CD8-positive, alpha-beta memory T cell (primary cell): Measurements from ENCODE around the gene KIF14. TPM values are rescaled to one million over a fixed set of nuclear protein-coding genes. Genes with fewer than 3 reads are reported as not detected.

ENCODE experiments used
- CTCF ChIA-PET: fragments of 350-600 bp; sonication (Branson Sonifier 250); formaldehyde crosslinking; loops from one replicate; lab custom pipeline; 2021; ENCODE audit warnings: antibody characterized with exemption; lab: Charles Lee
- POLR2A ChIA-PET: fragments of 350-600 bp; sonication (Branson Sonifier 250); formaldehyde crosslinking; loops from one replicate; lab custom pipeline; 2021; ENCODE audit warnings: antibody characterized with exemption; lab: Charles Lee
- DNase-seq, 5 donors: peaks; one replicate each; pipeline versions ENCODE4 v3.0.0 to v3.0.0-alpha.2; 2020 to 2022; ENCODE audit warnings: mixed read lengths in 1 of 5
- H3K27ac ChIP-seq: one replicate; pipeline ENCODE4 v1.7.0; 2013; ENCODE audit warnings: low read depth, mild to moderate bottlenecking, low read length, moderate library complexity
- H3K27me3 ChIP-seq: 2 replicates; pipeline ENCODE4 v1.7.0; 2013; ENCODE audit warnings: low read length, mild to moderate bottlenecking; ENCODE audit not compliant: insufficient read depth, poor library complexity, severe bottlenecking
- H3K36me3 ChIP-seq: 2 replicates; pipeline ENCODE4 v1.7.0; 2013; ENCODE audit warnings: mild to moderate bottlenecking, low read length, moderate library complexity; ENCODE audit not compliant: insufficient read depth
- H3K4me1 ChIP-seq: 2 replicates; pipeline ENCODE4 v1.7.0; 2013; ENCODE audit warnings: mild to moderate bottlenecking, low read length, moderate library complexity; ENCODE audit not compliant: insufficient read depth
- H3K4me3 ChIP-seq: 2 replicates; pipeline ENCODE4 v1.7.0; 2013; ENCODE audit warnings: mild to moderate bottlenecking, low read length
- H3K9me3 ChIP-seq: 2 replicates; pipeline ENCODE4 v1.7.0; 2013; ENCODE audit warnings: mild to moderate bottlenecking, low read length
- H3K27ac Mint-ChIP-seq, 8 donors: one replicate each; pipeline ENCODE4 v1.8.0; 2020 to 2021; ENCODE audit warnings: mixed read lengths in 8 of 8, mild to moderate bottlenecking in 6 of 8, inconsistent platforms in 3 of 8, moderate library complexity in 3 of 8
- H3K27me3 Mint-ChIP-seq, 2 donors: one replicate each; pipeline ENCODE4 v1.8.0; 2020 to 2021; ENCODE audit warnings: mixed read lengths in 2 of 2, mild to moderate bottlenecking in 1 of 2, moderate library complexity in 1 of 2
- H3K36me3 Mint-ChIP-seq, 3 donors: one replicate each; pipeline ENCODE4 v1.8.0; 2020 to 2021; ENCODE audit warnings: mixed read lengths in 3 of 3, inconsistent platforms in 1 of 3, mild to moderate bottlenecking in 1 of 3
- H3K4me1 Mint-ChIP-seq, 3 donors: one replicate each; pipeline ENCODE4 v1.8.0; 2020 to 2021; ENCODE audit warnings: mixed read lengths in 3 of 3, inconsistent platforms in 1 of 3, mild to moderate bottlenecking in 1 of 3
- H3K4me3 Mint-ChIP-seq, 7 donors: one replicate each; pipeline ENCODE4 v1.8.0; 2020 to 2021; ENCODE audit warnings: mixed read lengths in 7 of 7, mild to moderate bottlenecking in 6 of 7, moderate library complexity in 4 of 7, inconsistent platforms in 2 of 7
- H3K9me3 Mint-ChIP-seq, 5 donors: one replicate each; pipeline ENCODE4 v1.8.0; 2020 to 2022; ENCODE audit warnings: mixed read lengths in 5 of 5, mild to moderate bottlenecking in 3 of 5, moderate library complexity in 2 of 5, inconsistent platforms in 1 of 5
- polyA plus RNA-seq: library from polyadenylated mRNA; unstranded; fragments of 300-500 nt; fragmentation: Illumina TruSeq; gene quantifications from one replicate; pipeline ENCODE4 v1.2.3, GENCODE V29; 2021
- total RNA-seq, 2 experiments: library from RNA; stranded (reverse); gene quantifications; one replicate each; pipeline ENCODE4 v1.2.3, GENCODE V29; 2021

Gene KIF14
- total and polyA plus RNA-seq, 3 experiments from 2014 or later = 9.3 TPM; not detected in 1

DNA sequence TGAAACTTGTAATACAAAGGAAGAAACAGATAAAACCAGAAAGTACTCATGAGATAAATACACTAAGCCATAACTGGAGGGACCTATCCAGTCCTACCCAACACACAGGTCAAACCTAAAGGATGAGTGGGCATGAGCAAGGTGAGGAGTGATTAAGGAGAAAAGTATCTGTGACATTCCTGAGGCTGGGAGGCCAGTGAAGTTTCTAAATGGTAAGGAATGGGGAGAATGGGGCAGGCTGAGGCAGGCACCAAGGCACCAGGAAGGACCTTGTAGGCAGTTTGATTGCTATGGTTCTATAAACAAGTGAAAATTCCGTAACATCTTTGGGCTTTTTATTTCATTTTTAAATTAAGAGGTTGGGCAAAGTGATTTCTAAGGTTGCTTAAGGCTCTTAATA, 38.7 kb upstream of the KIF14 start:
- ChIA-PET POLR2A (no interaction called here), CTCF (no interaction called here)
- no peak for DNase-seq
- no peaks in the 10 kb centered on the region for H3K9me3 Mint-ChIP-seq
- Histone ChIP-seq H3K27me3 (no peaks in the 10 kb centered on the region), H3K36me3 (peaks cover 17% of the 10 kb centered on the region), H3K4me3 (no peak overlapping the region), H3K4me1 (peaks cover 9% of the 10 kb centered on the region), H3K27ac (no peak overlapping the region), H3K9me3 (no peaks in the 10 kb centered on the region)
- peak overlapping the region in 3 of 8 donors; percentile 39 to 56 (median 43) for H3K27ac Mint-ChIP-seq
- H3K36me3 Mint-ChIP-seq = peaks cover 4 to 91% (median 36%) of the 10 kb centered on the region in 3 donors
- H3K4me3 Mint-ChIP-seq = no peak overlapping the region
- H3K4me1 Mint-ChIP-seq = peaks cover 34 to 56% (median 55%) of the 10 kb centered on the region in 3 donors
- H3K27me3 Mint-ChIP-seq = no peaks in the 10 kb centered on the region

DNA sequence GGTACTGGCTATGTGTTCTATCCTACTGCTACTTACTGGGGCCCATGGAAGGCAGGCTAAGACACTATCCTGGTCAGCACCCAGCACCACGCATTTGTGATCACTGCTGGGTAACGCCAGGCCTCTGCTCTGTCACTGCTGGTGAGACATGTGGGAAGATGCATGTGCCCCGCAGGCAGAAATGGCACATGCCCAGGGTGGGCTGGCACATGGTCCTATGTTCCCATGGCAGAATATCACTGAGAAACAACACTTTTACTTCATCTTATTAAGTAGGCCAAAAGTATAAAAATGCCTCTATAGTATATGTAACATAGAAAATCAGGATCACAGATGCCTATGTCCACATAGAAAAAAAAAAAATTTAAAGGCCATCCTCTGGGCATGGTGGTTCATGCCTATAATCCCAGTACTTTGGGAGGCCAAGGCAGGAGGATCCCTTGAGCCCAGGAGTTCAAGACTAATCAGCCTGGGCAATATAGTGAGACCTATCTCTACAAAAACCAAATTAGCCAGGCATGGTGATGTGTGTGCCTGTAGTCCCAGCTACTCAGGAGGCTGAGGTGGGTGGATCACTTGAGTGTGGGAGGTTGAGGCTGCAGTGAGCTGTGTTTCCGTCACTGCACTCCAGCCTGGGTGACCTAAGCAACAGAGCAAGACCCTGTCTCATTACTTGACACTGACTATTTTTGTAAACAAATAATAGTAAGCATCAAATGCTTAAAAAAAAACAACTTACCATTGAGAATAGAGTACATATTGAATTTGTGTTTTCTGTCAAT, 37.7 kb upstream of the KIF14 start:
- H3K27me3 ChIP-seq = no peaks in the 10 kb centered on the region
- no peak overlapping the region for H3K4me3 ChIP-seq
- Mint-ChIP-seq H3K36me3 (peaks cover 5 to 91% (median 39%) of the 10 kb centered on the region in 3 donors), H3K27ac (peak overlapping the region in 4 of 8 donors; percentile 4 to 52 (median 38)), H3K4me1 (peaks cover 33 to 53% (median 52%) of the 10 kb centered on the region in 3 donors), H3K9me3 (no peaks in the 10 kb centered on the region), H3K27me3 (no peaks in the 10 kb centered on the region), H3K4me3 (no peak overlapping the region)
- POLR2A ChIA-PET = no interaction called here
- H3K27ac ChIP-seq = no peak overlapping the region
- no peak for DNase-seq
- H3K4me1 ChIP-seq = peaks cover 3% of the 10 kb centered on the region
- CTCF ChIA-PET = no interaction called here
- H3K9me3 ChIP-seq = no peaks in the 10 kb centered on the region
- peaks cover 17% of the 10 kb centered on the region for H3K36me3 ChIP-seq

DNA sequence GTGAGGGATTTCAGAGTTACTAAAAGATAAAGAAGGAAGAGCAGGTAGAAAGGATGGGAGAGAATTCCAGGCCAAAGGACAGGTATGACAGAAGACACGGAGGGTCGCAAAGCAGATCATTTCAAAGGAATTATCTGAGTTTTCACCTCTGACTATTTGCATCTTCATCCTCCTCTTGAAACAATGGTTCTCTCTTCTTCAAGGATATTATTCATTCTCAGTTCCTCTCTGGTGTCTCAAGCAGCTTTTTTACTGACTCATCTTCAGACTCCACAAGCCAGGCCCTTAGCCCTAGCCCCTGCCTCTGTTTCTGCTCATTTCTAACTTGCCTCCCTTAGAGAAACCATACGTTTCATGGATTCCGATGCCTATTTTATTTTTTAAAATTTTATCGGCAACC, 34.1 kb upstream of the KIF14 start:
- no peaks in the 10 kb centered on the region for H3K4me1 ChIP-seq
- no peak overlapping the region for H3K4me3 Mint-ChIP-seq
- H3K27me3 ChIP-seq = no peaks in the 10 kb centered on the region
- no peaks in the 10 kb centered on the region for H3K27me3 Mint-ChIP-seq
- peak overlapping the region in 5 of 8 donors; percentile 22 to 83 (median 36) for H3K27ac Mint-ChIP-seq
- no peak for DNase-seq
- peaks cover 10 to 74% (median 29%) of the 10 kb centered on the region in 3 donors for H3K36me3 Mint-ChIP-seq
- peaks cover 24 to 28% (median 26%) of the 10 kb centered on the region in 3 donors for H3K4me1 Mint-ChIP-seq
- CTCF ChIA-PET = no interaction called here
- no peak overlapping the region for H3K27ac ChIP-seq
- H3K4me3 ChIP-seq = no peak overlapping the region
- H3K9me3 Mint-ChIP-seq = no peaks in the 10 kb centered on the region
- peaks cover 12% of the 10 kb centered on the region for H3K36me3 ChIP-seq
- POLR2A ChIA-PET = no interaction called here
- no peaks in the 10 kb centered on the region for H3K9me3 ChIP-seq

DNA sequence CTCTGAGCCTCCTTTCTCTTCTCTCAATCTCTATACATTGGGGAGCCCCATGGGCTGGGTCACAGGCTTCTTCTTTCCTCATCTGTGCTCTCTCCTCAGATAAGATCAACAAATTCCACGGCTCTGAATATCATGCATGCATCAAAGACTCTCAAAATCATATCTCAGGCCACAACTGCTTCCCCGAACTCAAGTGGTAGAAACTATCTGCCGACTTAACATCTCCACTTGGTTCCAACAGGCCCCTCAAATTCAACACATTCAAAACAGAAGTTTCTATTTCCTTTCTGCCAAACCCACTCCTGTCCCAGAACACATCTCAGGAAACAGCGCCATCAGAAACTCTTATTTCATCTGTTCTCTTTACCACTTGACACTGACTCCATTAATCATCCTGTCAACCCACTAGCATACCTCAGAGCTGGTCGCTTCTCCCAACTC, 32.5 kb upstream of the KIF14 start:
- no peaks in the 10 kb centered on the region for H3K4me1 ChIP-seq
- peaks cover 18 to 22% (median 19%) of the 10 kb centered on the region in 3 donors for H3K4me1 Mint-ChIP-seq
- H3K4me3 Mint-ChIP-seq = no peak overlapping the region
- no peaks in the 10 kb centered on the region for H3K9me3 Mint-ChIP-seq
- no peak overlapping the region for H3K4me3 ChIP-seq
- no peak overlapping the region for H3K27ac ChIP-seq
- H3K9me3 ChIP-seq = no peaks in the 10 kb centered on the region
- no peaks in the 10 kb centered on the region for H3K27me3 Mint-ChIP-seq
- ChIA-PET POLR2A (no interaction called here), CTCF (interaction anchor here (1.1 to 1.2 kb wide), 2 partner anchors 17 to 31 kb away, joined by 3 read pairs; partner anchors contain the start of gene DDX59)
- H3K36me3 ChIP-seq = peaks cover 7% of the 10 kb centered on the region
- DNase-seq = no peak
- peaks cover 9 to 70% (median 38%) of the 10 kb centered on the region in 3 donors for H3K36me3 Mint-ChIP-seq
- H3K27me3 ChIP-seq = no peaks in the 10 kb centered on the region
- peak overlapping the region in 7 of 8 donors; percentile 25 to 87 (median 80) for H3K27ac Mint-ChIP-seq

DNA sequence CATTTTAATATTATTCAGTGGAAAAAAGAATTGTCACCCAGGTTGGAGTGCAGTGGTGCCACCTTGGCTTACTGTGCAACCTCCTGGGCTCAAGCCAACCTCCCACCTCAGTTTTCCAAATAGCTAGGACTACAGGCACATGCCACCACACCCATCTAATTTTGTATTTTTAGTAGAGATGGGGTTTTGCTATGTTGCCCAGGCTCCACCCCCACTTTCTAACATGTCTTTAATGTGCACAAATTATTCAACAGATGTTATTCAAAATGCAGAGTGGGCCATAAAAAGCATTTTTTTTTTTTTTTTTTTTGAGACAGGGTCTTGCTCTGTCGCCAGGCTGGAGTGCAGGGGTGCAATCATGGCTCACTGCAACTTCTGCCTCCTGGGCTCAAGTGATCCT, 31.8 kb upstream of the KIF14 start:
- no peaks in the 10 kb centered on the region for H3K27me3 Mint-ChIP-seq
- no peaks in the 10 kb centered on the region for H3K9me3 Mint-ChIP-seq
- Histone ChIP-seq H3K4me1 (no peaks in the 10 kb centered on the region), H3K4me3 (no peak overlapping the region), H3K27ac (no peak overlapping the region), H3K27me3 (no peaks in the 10 kb centered on the region), H3K9me3 (no peaks in the 10 kb centered on the region), H3K36me3 (peaks cover 5% of the 10 kb centered on the region)
- ChIA-PET POLR2A (interaction anchor here (0.6 kb wide), 1 partner anchor 30 kb away, joined by 4 read pairs; no protein-coding TSS in a partner anchor), CTCF (interaction anchor here (1.1 to 1.2 kb wide), 2 partner anchors 17 to 30 kb away, joined by 3 read pairs; partner anchors contain the start of gene DDX59)
- no peak for DNase-seq
- H3K4me3 Mint-ChIP-seq = no peak overlapping the region
- peak overlapping the region in 1 of 8 donors; percentile 84 for H3K27ac Mint-ChIP-seq
- peaks cover 16 to 22% (median 18%) of the 10 kb centered on the region in 3 donors for H3K4me1 Mint-ChIP-seq
- peaks cover 6 to 66% (median 35%) of the 10 kb centered on the region in 3 donors for H3K36me3 Mint-ChIP-seq

DNA sequence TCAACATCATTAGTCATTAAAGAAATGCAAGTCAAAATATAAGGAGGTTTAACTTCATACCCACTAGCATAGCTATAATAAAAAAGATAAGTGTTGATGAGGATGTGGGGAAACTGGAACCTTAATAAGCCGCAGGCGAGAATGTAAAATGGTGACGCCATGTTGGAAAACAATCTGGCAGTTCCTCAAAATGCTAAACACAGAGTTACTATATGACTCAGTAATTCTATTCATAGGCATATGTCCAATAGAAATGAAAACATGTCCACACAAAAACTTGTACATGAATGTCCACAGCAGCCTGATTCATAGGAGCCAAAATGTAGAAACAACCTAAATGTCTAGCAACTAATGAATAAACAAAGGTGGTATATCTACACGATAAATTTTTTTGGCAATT, 26.0 kb upstream of the KIF14 start:
- H3K9me3 ChIP-seq = no peaks in the 10 kb centered on the region
- H3K27ac Mint-ChIP-seq = peak overlapping the region in 1 of 8 donors; percentile 43
- H3K27ac ChIP-seq = no peak overlapping the region
- H3K4me3 ChIP-seq = no peak overlapping the region
- H3K36me3 ChIP-seq = peaks cover 5% of the 10 kb centered on the region
- no peaks in the 10 kb centered on the region for H3K27me3 ChIP-seq
- ChIA-PET CTCF (no interaction called here), POLR2A (no interaction called here)
- no peaks in the 10 kb centered on the region for H3K4me1 ChIP-seq
- DNase-seq = no peak
- H3K9me3 Mint-ChIP-seq = no peaks in the 10 kb centered on the region
- H3K4me3 Mint-ChIP-seq = no peak overlapping the region
- no peaks in the 10 kb centered on the region for H3K27me3 Mint-ChIP-seq
- H3K4me1 Mint-ChIP-seq = peaks cover 0 to 2% (median 0%) of the 10 kb centered on the region in 3 donors
- H3K36me3 Mint-ChIP-seq = peaks cover 4 to 60% (median 23%) of the 10 kb centered on the region in 3 donors

DNA sequence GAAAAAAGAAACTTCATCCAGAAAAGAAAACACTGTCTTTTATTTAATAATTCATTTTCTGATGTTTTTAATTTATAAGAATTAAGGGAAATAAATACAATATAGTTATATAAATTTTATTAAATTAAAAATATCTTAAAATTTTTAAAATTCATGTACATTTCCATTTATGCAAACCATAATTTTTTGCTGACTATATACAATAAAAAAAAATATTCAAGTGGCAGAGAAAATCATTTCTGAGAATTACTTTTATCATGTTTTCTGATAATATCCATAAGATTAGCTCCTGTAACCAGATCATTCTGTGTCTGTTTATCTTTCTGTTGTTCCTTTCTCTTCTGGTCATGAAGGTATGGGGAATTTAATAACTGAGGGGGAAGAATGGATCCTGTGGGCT, 23.5 kb upstream of the KIF14 start:
- ChIA-PET POLR2A (no interaction called here), CTCF (interaction anchor here (1.4 kb wide), 1 partner anchor 22 kb away, joined by 4 read pairs; no protein-coding TSS in a partner anchor)
- Histone ChIP-seq H3K9me3 (no peaks in the 10 kb centered on the region), H3K4me3 (no peak overlapping the region), H3K4me1 (no peaks in the 10 kb centered on the region), H3K27me3 (no peaks in the 10 kb centered on the region), H3K36me3 (peaks cover 5% of the 10 kb centered on the region), H3K27ac (no peak overlapping the region)
- Mint-ChIP-seq H3K27ac (peak overlapping the region in 1 of 8 donors; percentile 12), H3K4me3 (no peak overlapping the region), H3K27me3 (no peaks in the 10 kb centered on the region), H3K9me3 (no peaks in the 10 kb centered on the region), H3K36me3 (peaks cover 4 to 60% (median 26%) of the 10 kb centered on the region in 3 donors), H3K4me1 (no peaks in the 10 kb centered on the region)
- no peak for DNase-seq

DNA sequence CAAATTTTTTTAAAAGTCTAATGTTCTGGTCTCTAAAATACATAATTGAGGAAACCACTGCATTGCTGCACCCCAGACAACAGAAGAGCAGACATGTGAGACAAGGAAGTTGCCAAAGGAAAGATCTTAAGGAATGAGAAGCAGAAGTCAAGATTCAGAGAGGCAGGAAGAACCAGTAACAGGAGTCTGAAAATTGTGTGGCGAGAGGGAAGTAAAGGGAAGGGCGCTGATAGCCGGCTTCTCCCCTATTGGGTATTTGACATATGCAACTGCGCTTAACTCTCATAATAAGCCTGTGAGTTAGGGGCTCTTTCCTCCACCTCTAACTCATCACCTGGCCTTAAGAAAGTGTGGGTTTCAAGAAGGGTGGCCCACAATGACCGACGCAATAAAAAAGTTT, 21.9 kb upstream of the KIF14 start:
- H3K9me3 ChIP-seq = no peaks in the 10 kb centered on the region
- H3K36me3 ChIP-seq = no peaks in the 10 kb centered on the region
- no peak overlapping the region for H3K4me3 ChIP-seq
- peak overlapping the region; percentile 46 for H3K27ac ChIP-seq
- no peaks in the 10 kb centered on the region for H3K4me1 ChIP-seq
- POLR2A ChIA-PET = no interaction called here
- no peak for DNase-seq
- Mint-ChIP-seq H3K27ac (peak overlapping the region in 3 of 8 donors; percentile 21 to 65 (median 42)), H3K4me1 (no peaks in the 10 kb centered on the region), H3K9me3 (no peaks in the 10 kb centered on the region), H3K27me3 (no peaks in the 10 kb centered on the region), H3K4me3 (no peak overlapping the region), H3K36me3 (peaks cover 4 to 55% (median 16%) of the 10 kb centered on the region in 3 donors)
- no peaks in the 10 kb centered on the region for H3K27me3 ChIP-seq
- CTCF ChIA-PET = interaction anchor here (1.2 kb wide), 1 partner anchor 19 kb away, joined by 3 read pairs; no protein-coding TSS in a partner anchor
